ENCODE measurements around the gene PDE12. TPM values are rescaled to one million over a fixed set of nuclear protein-coding genes. Genes with fewer than 3 reads are reported as not detected.

Gene PDE12
- total and polyA plus RNA-seq, 9 donors: 4.6 to 24.2 (median 16.9) TPM

DNA sequence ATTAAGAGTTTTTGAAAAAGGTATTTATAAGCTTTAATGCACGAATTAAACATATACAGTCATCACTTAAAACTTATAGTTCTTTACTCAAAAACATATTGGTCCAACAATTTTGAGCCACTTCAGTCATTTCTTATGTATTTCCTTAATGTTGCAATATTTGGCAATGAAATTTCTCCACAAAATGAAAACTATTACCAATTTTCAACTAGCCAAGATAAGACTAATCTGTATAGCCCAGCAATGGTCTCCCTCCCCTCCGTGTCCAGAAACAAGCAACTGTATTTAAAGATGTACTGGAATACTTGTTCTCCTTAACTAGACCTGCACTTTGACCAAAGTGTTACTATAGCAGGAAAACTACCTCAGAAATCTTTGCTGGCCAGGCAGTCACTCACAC lies 31.8 kb downstream of the PDE12 start:
- Histone ChIP-seq H3K4me1 (ENCODE audit: insufficient read depth) (no peaks in the 10 kb centered on the region), H3K4me3 (no peak overlapping the region), H3K27me3 (no peaks in the 10 kb centered on the region), H3K27ac (no peak overlapping the region), H3K36me3 (no peaks in the 10 kb centered on the region), H3K9me3 (no peaks in the 10 kb centered on the region)
- TF ChIP-seq, protein P1, sequence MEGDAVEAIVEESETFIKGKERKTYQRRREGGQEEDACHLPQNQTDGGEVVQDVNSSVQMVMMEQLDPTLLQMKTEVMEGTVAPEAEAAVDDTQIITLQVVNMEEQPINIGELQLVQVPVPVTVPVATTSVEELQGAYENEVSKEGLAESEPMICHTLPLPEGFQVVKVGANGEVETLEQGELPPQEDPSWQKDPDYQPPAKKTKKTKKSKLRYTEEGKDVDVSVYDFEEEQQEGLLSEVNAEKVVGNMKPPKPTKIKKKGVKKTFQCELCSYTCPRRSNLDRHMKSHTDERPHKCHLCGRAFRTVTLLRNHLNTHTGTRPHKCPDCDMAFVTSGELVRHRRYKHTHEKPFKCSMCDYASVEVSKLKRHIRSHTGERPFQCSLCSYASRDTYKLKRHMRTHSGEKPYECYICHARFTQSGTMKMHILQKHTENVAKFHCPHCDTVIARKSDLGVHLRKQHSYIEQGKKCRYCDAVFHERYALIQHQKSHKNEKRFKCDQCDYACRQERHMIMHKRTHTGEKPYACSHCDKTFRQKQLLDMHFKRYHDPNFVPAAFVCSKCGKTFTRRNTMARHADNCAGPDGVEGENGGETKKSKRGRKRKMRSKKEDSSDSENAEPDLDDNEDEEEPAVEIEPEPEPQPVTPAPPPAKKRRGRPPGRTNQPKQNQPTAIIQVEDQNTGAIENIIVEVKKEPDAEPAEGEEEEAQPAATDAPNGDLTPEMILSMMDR (IDR thresholded peaks at IDR 0.05): no peak
- TF ChIP-seq EP300 (IDR thresholded peaks at IDR 0.05) (no peak), POLR2A (IDR thresholded peaks at IDR 0.05) (no peak)
- no peak for DNase-seq
- WGBS, 3 donors: 36 to 45% (median 42%) methylated on average over 2 of the region's 2 CpGs
- intact Hi-C loops (cut with DNase I): no loop called here

- no peaks in the 10 kb centered on the region for H3K27me3 ChIP-seq
- intact Hi-C loops (cut with DNase I): no loop called here
- H3K4me3 ChIP-seq: no peak overlapping the region
- H3K9me3 ChIP-seq: no peaks in the 10 kb centered on the region
- no peak overlapping the region for H3K27ac ChIP-seq
- TF ChIP-seq POLR2A (IDR thresholded peaks at IDR 0.05) (no peak), EP300 (IDR thresholded peaks at IDR 0.05) (no peak)
- TF ChIP-seq, protein P1 (IDR thresholded peaks at IDR 0.05): no peak
- WGBS, 3 donors: 56 to 57% (median 57%) methylated on average over 6 of the region's 6 CpGs
- H3K36me3 ChIP-seq: no peaks in the 10 kb centered on the region
- DNase-seq: no peak
- peaks cover 2% of the 10 kb centered on the region for H3K4me1 ChIP-seq (ENCODE audit: insufficient read depth)
Observed at GRCh38 chr3:57592306-57592705, 36.2 kb downstream of the PDE12 start.

- TF ChIP-seq EP300 (IDR thresholded peaks at IDR 0.05) (no peak), POLR2A (IDR thresholded peaks at IDR 0.05) (no peak)
- TF ChIP-seq, protein P1 (IDR thresholded peaks at IDR 0.05): no peak
- no peaks in the 10 kb centered on the region for H3K36me3 ChIP-seq
- no peaks in the 10 kb centered on the region for H3K27me3 ChIP-seq
- H3K9me3 ChIP-seq: no peaks in the 10 kb centered on the region
- H3K4me1 ChIP-seq (ENCODE audit: insufficient read depth): peaks cover 7% of the 10 kb centered on the region
- H3K27ac ChIP-seq: no peak overlapping the region
- intact Hi-C loops (cut with DNase I): no loop called here
- no peak for DNase-seq
- WGBS, 3 donors: 43 to 53% (median 53%) methylated on average over 4 of the region's 4 CpGs
- no peak overlapping the region for H3K4me3 ChIP-seq
Observed at GRCh38 chr3:57594144-57594543, 38.1 kb downstream of the PDE12 start.

DNA sequence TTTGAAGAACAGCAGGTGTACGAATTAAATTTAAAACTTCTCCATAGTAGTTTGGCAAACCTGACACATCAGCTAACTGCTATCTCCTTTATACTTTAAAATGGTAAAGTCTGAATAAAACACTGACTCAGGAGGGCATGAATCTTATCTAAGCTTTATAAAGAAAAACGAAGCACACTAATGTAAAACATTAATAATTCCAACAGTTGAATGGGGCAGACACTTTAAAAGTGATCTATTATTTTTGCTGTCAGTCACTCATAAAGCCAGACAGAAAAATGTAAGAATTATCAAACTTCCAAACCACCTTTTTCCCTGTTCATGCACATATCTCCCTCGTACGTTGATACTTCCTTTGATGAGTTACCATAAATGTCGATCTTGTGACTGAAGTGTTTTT lies 38.5 kb downstream of the PDE12 start:
- Histone ChIP-seq H3K36me3 (no peaks in the 10 kb centered on the region), H3K9me3 (no peaks in the 10 kb centered on the region), H3K27me3 (no peaks in the 10 kb centered on the region), H3K27ac (no peak overlapping the region), H3K4me1 (ENCODE audit: insufficient read depth) (peaks cover 7% of the 10 kb centered on the region), H3K4me3 (peak overlapping the region; percentile 97)
- no peak for TF ChIP-seq EP300 (IDR thresholded peaks at IDR 0.05)
- TF ChIP-seq, protein P1 (IDR thresholded peaks at IDR 0.05): no peak
- no peak for TF ChIP-seq POLR2A (IDR thresholded peaks at IDR 0.05)
- intact Hi-C loops (cut with DNase I): no loop called here
- DNase-seq: no peak
- WGBS, 3 donors: 11 to 15% (median 11%) methylated on average over 5 of the region's 5 CpGs

Measured in ovary (tissue), 9 donors.